Vagina (tissue), 2 donors: ENCODE measurements around the gene POLA2. TPM values are rescaled to one million over a fixed set of nuclear protein-coding genes. Genes with fewer than 3 reads are reported as not detected.

ENCODE experiments used
- DNase-seq, 2 donors: peaks; one replicate each; pipeline ENCODE4 v3.0.0-alpha.2; 2017; ENCODE audit errors: extremely low spot score in 2 of 2
- H3K27ac ChIP-seq: fragments of 200-600 bp; sonication (generic); one replicate; pipeline ENCODE4 v1.5.1; 2019
- H3K27me3 ChIP-seq: fragments of 200-600 bp; sonication (generic); one replicate; pipeline ENCODE4 v1.5.1; 2019
- H3K36me3 ChIP-seq, 2 donors: fragments of 200-600 bp; sonication (generic); one replicate each; pipeline ENCODE4 v1.5.1; 2017 to 2019
- H3K4me1 ChIP-seq: fragments of 200-600 bp; sonication (generic); one replicate; pipeline ENCODE4 v1.5.1; 2019
- H3K4me3 ChIP-seq, 2 donors: fragments of 200-600 bp; sonication (generic); 1 replicate in 1 of 2; 2 replicates in 1 of 2; pipeline ENCODE4 v1.5.1; 2016 to 2019
- H3K9me3 ChIP-seq: fragments of 200-600 bp; sonication (generic); one replicate; pipeline ENCODE4 v1.5.1; 2019
- POLR2A ChIP-seq, 2 donors: fragments of 450-650 bp; IDR thresholded peaks; one replicate each; pipeline ENCODE4 v1.6.1; 2017; ENCODE audit warnings: antibody characterized with exemption in 2 of 2, mild to moderate bottlenecking in 2 of 2, moderate library complexity in 2 of 2
- POLR2AphosphoS5 ChIP-seq, 2 donors: sonication (generic); formaldehyde crosslinking; IDR thresholded peaks; one replicate each; pipeline ENCODE4 v1.9.0; 2017; ENCODE audit warnings: antibody characterized with exemption in 2 of 2, mild to moderate bottlenecking in 2 of 2, low read depth in 1 of 2; ENCODE audit not compliant: insufficient read depth in 1 of 2
- intact Hi-C: fragments of 100-400 bp; cut with DNase I; formaldehyde crosslinking; loops from one replicate; pipeline ENCODE4 v1.15.1; 2023
- total RNA-seq: library from RNA; depleted of rRNA; stranded (reverse); fragments of >200 nt; gene quantifications from one replicate; pipeline ENCODE4 v1.2.3, GENCODE V29; 2016
- TF ChIP-seq, protein P1 (sequence below), 3 experiments: fragments of 450-650 bp in 2 of 3; fragments of 200-600 bp in 1 of 3; sonication (generic) in 1 of 3; IDR thresholded peaks; one replicate each; pipeline ENCODE4 v1.5.1; 2017 to 2019; ENCODE audit warnings: antibody characterized with exemption in 3 of 3, mild to moderate bottlenecking in 2 of 3, moderate library complexity in 2 of 3

Gene POLA2, protein sequence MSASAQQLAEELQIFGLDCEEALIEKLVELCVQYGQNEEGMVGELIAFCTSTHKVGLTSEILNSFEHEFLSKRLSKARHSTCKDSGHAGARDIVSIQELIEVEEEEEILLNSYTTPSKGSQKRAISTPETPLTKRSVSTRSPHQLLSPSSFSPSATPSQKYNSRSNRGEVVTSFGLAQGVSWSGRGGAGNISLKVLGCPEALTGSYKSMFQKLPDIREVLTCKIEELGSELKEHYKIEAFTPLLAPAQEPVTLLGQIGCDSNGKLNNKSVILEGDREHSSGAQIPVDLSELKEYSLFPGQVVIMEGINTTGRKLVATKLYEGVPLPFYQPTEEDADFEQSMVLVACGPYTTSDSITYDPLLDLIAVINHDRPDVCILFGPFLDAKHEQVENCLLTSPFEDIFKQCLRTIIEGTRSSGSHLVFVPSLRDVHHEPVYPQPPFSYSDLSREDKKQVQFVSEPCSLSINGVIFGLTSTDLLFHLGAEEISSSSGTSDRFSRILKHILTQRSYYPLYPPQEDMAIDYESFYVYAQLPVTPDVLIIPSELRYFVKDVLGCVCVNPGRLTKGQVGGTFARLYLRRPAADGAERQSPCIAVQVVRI
- total RNA-seq: 9.6 TPM

DNA sequence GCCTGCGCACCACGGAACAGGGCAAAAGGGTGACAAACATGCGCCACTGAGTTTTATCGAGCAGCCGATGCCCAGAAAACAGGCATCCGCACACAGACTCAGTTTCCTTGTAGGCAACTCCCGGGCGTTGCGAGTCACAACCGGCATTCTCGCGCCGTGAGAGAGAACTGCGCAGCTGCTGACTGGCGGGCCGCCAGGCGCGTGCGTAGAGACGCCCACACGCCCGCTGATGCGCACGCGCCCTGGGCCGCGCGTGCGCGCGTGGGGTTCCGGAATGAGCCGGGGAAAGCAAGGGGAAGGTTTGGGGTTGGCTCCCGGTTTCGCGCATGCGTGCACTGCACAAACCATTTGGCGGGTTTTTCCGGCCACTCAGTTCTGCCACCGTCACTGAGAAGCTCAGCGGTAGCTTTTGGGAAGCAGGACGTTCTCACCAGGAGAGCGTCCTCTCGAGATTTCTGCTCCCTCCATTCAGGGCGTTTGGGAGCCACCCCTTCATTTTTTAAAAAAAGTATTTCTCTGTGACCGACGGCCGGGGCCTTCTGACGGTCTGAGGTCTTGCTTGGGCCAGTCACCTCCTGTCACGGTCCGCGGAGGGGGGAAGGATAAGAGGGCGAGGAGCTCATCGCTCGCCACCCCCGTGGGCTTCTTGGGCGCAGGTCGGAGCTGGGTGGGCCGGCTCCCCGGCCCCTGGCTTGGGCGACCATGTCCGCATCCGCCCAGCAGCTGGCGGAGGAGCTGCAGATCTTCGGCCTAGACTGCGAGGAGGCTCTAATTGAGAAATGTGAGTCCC, at the start of gene POLA2:
TSS of gene POLA2 (plus strand) at position 372 of the 790 bp plus-strand sequence. CDS start at position 703, 331 bp downstream.
- DNase-seq: peak; percentile 96 to 97
- Histone ChIP-seq H3K27me3 (no peaks in the 10 kb centered on the region), H3K4me1 (peaks cover 20% of the 10 kb centered on the region), H3K27ac (peak within 1 kb of the TSS; percentile 91), H3K36me3 (no peaks in the 10 kb centered on the region), H3K4me3 (peak within 1 kb of the TSS; percentile 51 to 59), H3K9me3 (no peaks in the 10 kb centered on the region)
- peak in 1 of 2 donors; percentile 62 for TF ChIP-seq POLR2A (IDR thresholded peaks at IDR 0.05)
- peak; percentile 83 to 96 for TF ChIP-seq POLR2AphosphoS5 (IDR thresholded peaks at IDR 0.05; ENCODE audit: insufficient read depth in 1 of 2, low read depth in 1 of 2)
- TF ChIP-seq, protein P1, sequence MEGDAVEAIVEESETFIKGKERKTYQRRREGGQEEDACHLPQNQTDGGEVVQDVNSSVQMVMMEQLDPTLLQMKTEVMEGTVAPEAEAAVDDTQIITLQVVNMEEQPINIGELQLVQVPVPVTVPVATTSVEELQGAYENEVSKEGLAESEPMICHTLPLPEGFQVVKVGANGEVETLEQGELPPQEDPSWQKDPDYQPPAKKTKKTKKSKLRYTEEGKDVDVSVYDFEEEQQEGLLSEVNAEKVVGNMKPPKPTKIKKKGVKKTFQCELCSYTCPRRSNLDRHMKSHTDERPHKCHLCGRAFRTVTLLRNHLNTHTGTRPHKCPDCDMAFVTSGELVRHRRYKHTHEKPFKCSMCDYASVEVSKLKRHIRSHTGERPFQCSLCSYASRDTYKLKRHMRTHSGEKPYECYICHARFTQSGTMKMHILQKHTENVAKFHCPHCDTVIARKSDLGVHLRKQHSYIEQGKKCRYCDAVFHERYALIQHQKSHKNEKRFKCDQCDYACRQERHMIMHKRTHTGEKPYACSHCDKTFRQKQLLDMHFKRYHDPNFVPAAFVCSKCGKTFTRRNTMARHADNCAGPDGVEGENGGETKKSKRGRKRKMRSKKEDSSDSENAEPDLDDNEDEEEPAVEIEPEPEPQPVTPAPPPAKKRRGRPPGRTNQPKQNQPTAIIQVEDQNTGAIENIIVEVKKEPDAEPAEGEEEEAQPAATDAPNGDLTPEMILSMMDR (IDR thresholded peaks at IDR 0.05): no peak
- intact Hi-C loops: no loop called here

DNA sequence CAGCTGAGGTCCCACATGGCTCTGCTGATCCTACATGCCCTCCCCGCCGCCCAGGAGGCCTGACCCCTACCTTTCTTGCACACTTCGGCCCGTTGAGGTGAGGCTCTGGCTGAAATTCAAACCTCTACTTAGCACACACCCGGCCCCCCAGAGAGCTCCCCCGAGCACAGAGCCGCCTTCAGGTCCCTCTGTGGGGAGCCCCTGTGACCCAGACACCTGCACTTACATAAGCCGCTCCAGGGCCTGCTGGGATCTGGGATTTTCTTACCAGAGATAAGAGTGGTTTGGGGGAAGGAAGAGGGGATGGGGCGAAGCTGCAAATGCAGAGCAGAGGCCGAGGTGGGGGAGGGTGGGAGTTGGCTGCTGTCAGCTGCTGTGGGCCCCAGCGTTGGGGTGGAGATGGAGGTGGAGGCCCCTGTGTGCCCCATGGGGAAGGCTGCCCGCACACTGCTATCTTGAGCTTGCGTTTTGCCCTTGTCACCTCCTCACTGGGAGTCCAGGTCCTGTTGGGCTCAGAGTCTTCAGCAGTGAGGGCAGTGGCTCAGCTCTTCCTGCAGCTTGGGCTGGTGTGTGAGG, 49.4 kb upstream of the POLA2 start:
- Histone ChIP-seq H3K27me3 (no peaks in the 10 kb centered on the region), H3K36me3 (peaks cover 0 to 46% of the 10 kb centered on the region in 2 donors), H3K9me3 (no peaks in the 10 kb centered on the region), H3K4me1 (no peaks in the 10 kb centered on the region), H3K27ac (no peak overlapping the region), H3K4me3 (no peak overlapping the region)
- TF ChIP-seq POLR2A (IDR thresholded peaks at IDR 0.05): no peak
- no peak for TF ChIP-seq POLR2AphosphoS5 (IDR thresholded peaks at IDR 0.05; ENCODE audit: insufficient read depth in 1 of 2, low read depth in 1 of 2)
- TF ChIP-seq, protein P1 (IDR thresholded peaks at IDR 0.05): no peak
- intact Hi-C loops: no loop called here
- no peak for DNase-seq

DNA sequence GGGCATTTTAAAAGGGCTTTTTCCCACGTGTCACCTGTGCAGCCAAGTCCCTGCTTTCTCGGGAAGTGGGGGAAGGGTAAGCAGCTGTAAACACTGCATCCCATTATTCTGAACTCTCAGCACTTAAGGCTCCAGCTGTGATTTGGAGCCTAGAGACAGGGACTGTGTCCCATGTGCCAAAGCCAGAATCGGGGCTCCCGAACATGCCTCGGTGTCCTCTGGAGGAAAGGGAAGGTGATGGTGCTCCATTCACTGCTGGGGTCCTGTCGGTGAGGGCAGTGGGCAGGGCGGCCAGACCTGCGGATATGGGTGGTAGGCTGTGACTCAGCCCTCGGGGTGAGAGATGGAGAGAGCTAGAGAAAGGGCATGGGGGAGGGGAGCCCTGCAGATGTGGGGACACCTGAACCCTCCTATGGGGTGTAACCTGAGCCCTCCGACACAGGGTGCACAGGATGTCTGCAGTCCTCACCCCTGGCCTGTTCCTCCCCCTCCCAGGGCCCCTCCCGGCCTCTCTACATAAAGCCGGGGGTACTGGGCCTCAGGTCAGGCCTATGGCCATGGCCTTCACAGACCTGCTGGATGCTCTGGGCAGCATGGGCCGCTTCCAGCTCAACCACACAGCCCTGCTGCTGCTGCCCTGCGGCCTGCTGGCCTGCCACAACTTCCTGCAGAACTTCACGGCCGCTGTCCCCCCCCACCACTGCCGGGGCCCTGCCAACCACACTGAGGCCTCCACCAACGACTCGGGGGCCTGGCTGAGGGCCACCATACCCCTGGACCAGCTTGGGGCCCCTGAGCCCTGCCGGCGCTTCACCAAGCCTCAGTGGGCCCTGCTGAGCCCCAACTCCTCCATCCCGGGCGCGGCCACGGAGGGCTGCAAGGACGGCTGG, 48.2 kb upstream of the POLA2 start:
- Histone ChIP-seq H3K4me3 (no peak overlapping the region), H3K4me1 (no peaks in the 10 kb centered on the region), H3K9me3 (no peaks in the 10 kb centered on the region), H3K36me3 (peaks cover 0 to 35% of the 10 kb centered on the region in 2 donors), H3K27me3 (no peaks in the 10 kb centered on the region), H3K27ac (no peak overlapping the region)
- no peak for DNase-seq
- intact Hi-C loops: no loop called here
- TF ChIP-seq, protein P1 (IDR thresholded peaks at IDR 0.05): no peak
- TF ChIP-seq POLR2A (IDR thresholded peaks at IDR 0.05): no peak
- no peak for TF ChIP-seq POLR2AphosphoS5 (IDR thresholded peaks at IDR 0.05; ENCODE audit: insufficient read depth in 1 of 2, low read depth in 1 of 2)

DNA sequence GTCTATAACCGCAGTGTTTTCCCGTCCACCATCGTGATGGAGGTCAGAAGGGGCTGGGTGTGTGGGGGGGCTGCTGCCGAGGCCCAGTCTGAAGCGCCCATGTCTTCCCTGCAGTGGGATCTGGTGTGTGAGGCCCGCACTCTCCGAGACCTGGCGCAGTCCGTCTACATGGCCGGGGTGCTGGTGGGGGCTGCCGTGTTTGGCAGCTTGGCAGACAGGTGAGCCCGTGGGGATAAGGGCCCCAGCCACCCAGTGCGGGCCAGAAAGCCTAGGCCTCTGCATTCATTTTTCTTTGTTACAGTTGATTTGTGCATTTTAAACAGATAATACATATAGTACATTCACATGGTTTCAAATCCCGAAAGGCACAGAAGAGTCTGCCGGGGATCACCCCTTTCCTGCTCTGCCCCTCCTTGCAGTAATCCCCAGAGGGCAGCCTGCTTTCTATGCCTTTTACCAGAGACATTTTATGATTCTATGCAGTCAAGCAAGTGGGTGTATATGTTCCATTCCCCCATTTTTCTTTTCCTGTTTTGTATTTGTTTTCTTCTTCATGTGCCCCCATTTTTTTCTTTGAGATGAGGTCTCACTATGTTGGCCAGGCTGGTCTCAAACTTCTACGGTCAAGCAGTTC, 47.4 kb upstream of the POLA2 start:
- no peaks in the 10 kb centered on the region for H3K27me3 ChIP-seq
- no peak for DNase-seq
- peaks cover under 1% of the 10 kb centered on the region for H3K4me1 ChIP-seq
- TF ChIP-seq POLR2AphosphoS5 (IDR thresholded peaks at IDR 0.05; ENCODE audit: insufficient read depth in 1 of 2, low read depth in 1 of 2) (no peak), POLR2A (IDR thresholded peaks at IDR 0.05) (no peak)
- TF ChIP-seq, protein P1 (IDR thresholded peaks at IDR 0.05): no peak
- no peaks in the 10 kb centered on the region for H3K9me3 ChIP-seq
- peaks cover 0 to 27% of the 10 kb centered on the region in 2 donors for H3K36me3 ChIP-seq
- no peak overlapping the region for H3K27ac ChIP-seq
- no peak overlapping the region for H3K4me3 ChIP-seq
- intact Hi-C loops: no loop called here
